ENCODE measurements around the gene C12orf57. TPM values are rescaled to one million over a fixed set of nuclear protein-coding genes. Genes with fewer than 3 reads are reported as not detected.

C12orf57 gene
- total and polyA plus RNA-seq, 2 experiments from 2014 or later = 247 to 264 TPM

GRCh38 chr12:6963791-6964413, 20.1 kb downstream of the C12orf57 start:
- Histone ChIP-seq H3K4me3 (no peak overlapping the region), H2AFZ (no peak overlapping the region), H3K79me2 (ENCODE audit: insufficient read depth) (peaks cover 15% of the 10 kb centered on the region), H3K27ac (no peak overlapping the region), H3K9me3 (ENCODE audit: low read depth) (no peaks in the 10 kb centered on the region), H3K27me3 (replicated peaks; ENCODE audit: insufficient read depth) (no peaks in the 10 kb centered on the region), H3K36me3 (ENCODE audit: low read depth) (peaks cover 26% of the 10 kb centered on the region), H3K4me1 (ENCODE audit: insufficient read depth) (peaks cover 9% of the 10 kb centered on the region; the same call in 1 of the 2 replicates), H4K20me1 (ENCODE audit: insufficient read depth) (no peaks in the 10 kb centered on the region), H3K9ac (no peak overlapping the region), H3K4me2 (ENCODE audit: unreplicated experiment) (no peak overlapping the region), H3K9me2 (ENCODE audit: insufficient read depth) (no peaks in the 10 kb centered on the region), H3F3A (ENCODE audit: insufficient read depth) (peaks cover 44% of the 10 kb centered on the region)
- WGBS, 2 experiments (ENCODE audit: low coverage in 1 of 2, low lambda C conversion rate in 2 of 2, missing lambda C conversion rate in 2 of 2) = 86% methylated on average over 12 to 17 of the region's 17 CpGs
- in situ Hi-C loops (cut with MboI) = no loop called here
- TF ChIP-seq EZH2 (IDR thresholded peaks at IDR 0.05; ENCODE audit: insufficient read depth, poor library complexity, severe bottlenecking) (no peak), EZH2phosphoT487 (IDR thresholded peaks at IDR 0.05; ENCODE audit: insufficient read depth, low read depth) (no peak)
- no peak for DNase-seq

DNA sequence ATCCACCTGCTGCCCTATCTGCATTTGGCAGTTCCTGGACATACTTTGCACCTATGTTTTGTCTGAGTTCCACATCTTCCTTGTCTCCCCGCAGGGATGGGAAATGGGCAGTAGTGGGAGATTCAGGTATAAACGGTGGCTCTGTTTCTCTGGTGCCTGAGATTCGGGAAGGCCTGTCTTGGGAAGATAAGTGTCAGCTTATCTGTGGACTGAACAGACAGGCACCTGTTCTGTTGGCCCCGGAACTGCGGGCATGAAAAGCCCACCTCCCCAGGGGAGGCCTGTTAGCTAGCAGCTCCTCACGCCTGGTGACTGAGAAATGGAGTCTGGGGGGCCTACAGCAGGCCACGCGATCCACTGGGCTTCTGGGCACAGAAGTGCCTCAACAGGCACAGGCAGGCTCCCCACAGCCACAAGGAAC, 20.8 kb downstream of the C12orf57 start:
- Histone ChIP-seq H3K9ac (peak overlapping the region; percentile 58; the same call in 1 of the 2 replicates), H3K36me3 (ENCODE audit: low read depth) (peaks cover 27% of the 10 kb centered on the region), H4K20me1 (ENCODE audit: insufficient read depth) (no peaks in the 10 kb centered on the region), H3K4me3 (no peak overlapping the region), H3K4me2 (ENCODE audit: unreplicated experiment) (no peak overlapping the region), H3K79me2 (ENCODE audit: insufficient read depth) (peaks cover 22% of the 10 kb centered on the region), H3K27ac (peak overlapping the region; percentile 53), H3K27me3 (replicated peaks; ENCODE audit: insufficient read depth) (no peaks in the 10 kb centered on the region), H3K9me2 (ENCODE audit: insufficient read depth) (no peaks in the 10 kb centered on the region), H2AFZ (no peak overlapping the region), H3K4me1 (ENCODE audit: insufficient read depth) (peaks cover 15% of the 10 kb centered on the region; the same call in 1 of the 2 replicates), H3K9me3 (ENCODE audit: low read depth) (no peaks in the 10 kb centered on the region), H3F3A (ENCODE audit: insufficient read depth) (peaks cover 45% of the 10 kb centered on the region)
- TF ChIP-seq EZH2phosphoT487 (IDR thresholded peaks at IDR 0.05; ENCODE audit: insufficient read depth, low read depth) (no peak), EZH2 (IDR thresholded peaks at IDR 0.05; ENCODE audit: insufficient read depth, poor library complexity, severe bottlenecking) (no peak)
- WGBS, 2 experiments (ENCODE audit: low coverage in 1 of 2, low lambda C conversion rate in 2 of 2, missing lambda C conversion rate in 2 of 2) = 73 to 78% methylated on average over 8 of the region's 8 CpGs
- DNase-seq = no peak
- in situ Hi-C loops (cut with MboI) = no loop called here

- peak overlapping the region; percentile 58; the same call in 1 of the 2 replicates for H3K9ac ChIP-seq
These were observed 21.3 kb downstream of the C12orf57 start for GRCh38 chr12:6965026-6965661.

GRCh38 chr12:6965714-6966113, 21.9 kb downstream of the C12orf57 start:
- WGBS, 2 experiments (ENCODE audit: low coverage in 1 of 2, low lambda C conversion rate in 2 of 2, missing lambda C conversion rate in 2 of 2) = 83 to 87% methylated on average over 4 of the region's 4 CpGs
- no peak overlapping the region for H3K4me2 ChIP-seq (ENCODE audit: unreplicated experiment)
- in situ Hi-C loops (cut with MboI) = no loop called here
- no peak overlapping the region for H2AFZ ChIP-seq
- peaks cover 15% of the 10 kb centered on the region; the same call in 1 of the 2 replicates for H3K4me1 ChIP-seq (ENCODE audit: insufficient read depth)
- H3K36me3 ChIP-seq (ENCODE audit: low read depth) = peaks cover 27% of the 10 kb centered on the region
- no peaks in the 10 kb centered on the region for H3K27me3 ChIP-seq (replicated peaks; ENCODE audit: insufficient read depth)
- peaks cover 45% of the 10 kb centered on the region for H3F3A ChIP-seq (ENCODE audit: insufficient read depth)
- DNase-seq = no peak
- no peaks in the 10 kb centered on the region for H3K9me3 ChIP-seq (ENCODE audit: low read depth)
- H3K9ac ChIP-seq = no peak overlapping the region
- H3K4me3 ChIP-seq = no peak overlapping the region
- no peaks in the 10 kb centered on the region for H3K9me2 ChIP-seq (ENCODE audit: insufficient read depth)
- peak overlapping the region; percentile 53; the same call in 1 of the 2 replicates for H3K27ac ChIP-seq
- no peaks in the 10 kb centered on the region for H4K20me1 ChIP-seq (ENCODE audit: insufficient read depth)
- TF ChIP-seq EZH2phosphoT487 (IDR thresholded peaks at IDR 0.05; ENCODE audit: insufficient read depth, low read depth) (no peak), EZH2 (IDR thresholded peaks at IDR 0.05; ENCODE audit: insufficient read depth, poor library complexity, severe bottlenecking) (no peak)
- peaks cover 31% of the 10 kb centered on the region for H3K79me2 ChIP-seq (ENCODE audit: insufficient read depth)

More at GRCh38 chr12:6965026-6965661, 21.3 kb downstream of the C12orf57 start:
- H3K4me3 ChIP-seq = no peak overlapping the region
- no peaks in the 10 kb centered on the region for H3K27me3 ChIP-seq (replicated peaks; ENCODE audit: insufficient read depth)
- TF ChIP-seq EZH2phosphoT487 (IDR thresholded peaks at IDR 0.05; ENCODE audit: insufficient read depth, low read depth) (no peak), EZH2 (IDR thresholded peaks at IDR 0.05; ENCODE audit: insufficient read depth, poor library complexity, severe bottlenecking) (no peak)
- in situ Hi-C loops (cut with MboI) = no loop called here
- DNase-seq = peak; percentile 89
- H3K4me2 ChIP-seq (ENCODE audit: unreplicated experiment) = no peak overlapping the region
- H3K9me2 ChIP-seq (ENCODE audit: insufficient read depth) = no peaks in the 10 kb centered on the region
- peaks cover 15% of the 10 kb centered on the region; the same call in 1 of the 2 replicates for H3K4me1 ChIP-seq (ENCODE audit: insufficient read depth)
- peaks cover 45% of the 10 kb centered on the region for H3F3A ChIP-seq (ENCODE audit: insufficient read depth)
- no peak overlapping the region for H2AFZ ChIP-seq
- peak overlapping the region; percentile 53 for H3K27ac ChIP-seq
- H3K36me3 ChIP-seq (ENCODE audit: low read depth) = peaks cover 27% of the 10 kb centered on the region
- H3K9me3 ChIP-seq (ENCODE audit: low read depth) = no peaks in the 10 kb centered on the region
- H4K20me1 ChIP-seq (ENCODE audit: insufficient read depth) = no peaks in the 10 kb centered on the region
- WGBS, 2 experiments (ENCODE audit: low coverage in 1 of 2, low lambda C conversion rate in 2 of 2, missing lambda C conversion rate in 2 of 2) = 25 to 28% methylated on average over 12 of the region's 12 CpGs
- H3K79me2 ChIP-seq (ENCODE audit: insufficient read depth) = peaks cover 27% of the 10 kb centered on the region
